T-helper 1 cell (primary cell): ENCODE measurements around the gene ALX3.
A peak's percentile ranks its signal among the peaks of the same experiment; 100 is the strongest.
"Not testable (repeated sequence)": the region's sequence is repeated elsewhere in the genome, so short reads cannot be mapped to it uniquely, and the experiment has no call there.

Source experiments
- DNase-seq, 5 donors: peaks; one replicate each; pipeline ENCODE4 v3.0.0-alpha.2; 2012 to 2020

Gene ALX3

DNA sequence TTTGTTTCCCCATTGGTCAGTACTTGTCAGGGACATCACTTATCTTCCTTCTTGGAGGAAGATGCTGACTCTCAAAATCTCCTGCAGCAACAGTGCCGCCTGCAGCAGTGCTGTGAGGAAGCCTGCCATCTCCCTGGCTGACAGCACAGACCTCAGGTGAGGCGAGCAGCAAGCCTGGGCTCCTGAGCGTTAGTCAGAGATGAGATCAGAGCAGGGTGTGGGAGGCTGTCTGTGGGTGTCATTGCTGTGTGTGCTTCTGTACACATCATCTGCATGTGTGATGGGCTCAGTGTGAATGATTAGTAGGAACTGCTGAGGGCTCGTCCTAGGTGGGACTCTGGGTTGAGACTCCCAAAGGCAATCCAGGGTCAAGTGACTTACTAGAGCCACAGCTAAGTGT lies 29.9 kb downstream of the ALX3 start:
- DNase-seq, result no peak

DNA sequence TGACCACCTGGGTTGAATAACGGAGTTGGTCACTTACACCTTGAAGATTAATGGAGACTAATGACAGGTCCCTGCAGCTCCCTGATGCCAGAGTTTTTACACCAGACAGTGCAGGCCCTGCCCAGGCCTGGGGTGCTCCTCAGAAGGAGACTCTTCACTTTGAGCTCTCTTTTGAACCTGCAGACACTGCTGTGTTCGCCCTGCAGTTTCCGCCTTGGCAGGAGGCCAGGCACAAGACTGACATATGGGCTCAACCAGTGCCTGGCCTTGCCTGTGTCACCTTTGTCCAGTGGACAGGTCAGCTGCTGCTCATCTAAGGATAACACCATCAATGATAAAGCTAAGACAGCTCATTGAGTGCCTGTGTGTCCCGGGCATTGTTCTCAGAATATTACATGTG lies 30.8 kb downstream of the ALX3 start:
- DNase-seq, result no peak

DNA sequence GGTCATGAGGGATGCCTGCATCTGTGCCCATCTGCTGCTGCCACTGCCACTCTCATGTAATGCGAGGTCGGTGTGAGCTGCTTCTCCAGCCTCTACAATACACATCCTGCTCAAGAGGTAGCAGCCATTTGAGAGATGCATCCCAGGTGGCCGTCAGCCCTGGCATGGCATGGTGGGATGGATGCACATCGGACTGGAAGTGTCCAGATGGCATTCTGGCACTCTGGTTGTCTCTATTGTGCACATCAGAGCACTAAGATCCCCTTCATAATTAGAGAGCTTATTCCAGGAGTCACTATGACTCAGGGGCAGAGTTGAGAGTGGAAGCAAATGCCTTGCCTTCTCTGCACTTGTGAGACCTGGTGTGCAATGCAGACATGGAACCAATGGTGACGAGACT lies 32.2 kb downstream of the ALX3 start:
- DNase-seq, result no peak

DNA sequence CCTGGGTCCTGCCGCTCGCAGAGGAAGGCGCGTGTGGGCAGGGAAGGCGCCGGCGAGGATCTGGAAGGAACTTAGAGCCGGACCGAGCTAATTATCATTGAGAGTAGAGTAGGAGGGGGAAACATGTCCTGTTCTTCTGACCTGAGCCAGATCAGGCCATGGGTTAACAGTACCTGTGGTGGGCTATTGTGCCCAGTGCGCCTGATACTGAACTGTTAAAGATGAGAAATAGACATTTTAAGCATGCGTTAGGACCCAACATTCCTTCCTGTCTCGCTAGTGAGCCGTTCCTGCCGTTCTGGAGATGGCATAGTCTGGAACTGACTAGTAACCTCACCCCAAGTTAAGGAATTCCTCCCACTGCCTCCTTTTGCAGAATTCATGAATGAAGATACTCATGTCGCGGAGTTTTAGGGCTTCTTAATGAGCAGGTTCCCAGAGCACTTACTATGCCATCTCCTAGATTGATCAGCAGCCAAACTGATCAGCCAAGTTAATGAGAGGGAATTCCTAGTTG lies 35.2 kb downstream of the ALX3 start:
- no peak for DNase-seq

DNA sequence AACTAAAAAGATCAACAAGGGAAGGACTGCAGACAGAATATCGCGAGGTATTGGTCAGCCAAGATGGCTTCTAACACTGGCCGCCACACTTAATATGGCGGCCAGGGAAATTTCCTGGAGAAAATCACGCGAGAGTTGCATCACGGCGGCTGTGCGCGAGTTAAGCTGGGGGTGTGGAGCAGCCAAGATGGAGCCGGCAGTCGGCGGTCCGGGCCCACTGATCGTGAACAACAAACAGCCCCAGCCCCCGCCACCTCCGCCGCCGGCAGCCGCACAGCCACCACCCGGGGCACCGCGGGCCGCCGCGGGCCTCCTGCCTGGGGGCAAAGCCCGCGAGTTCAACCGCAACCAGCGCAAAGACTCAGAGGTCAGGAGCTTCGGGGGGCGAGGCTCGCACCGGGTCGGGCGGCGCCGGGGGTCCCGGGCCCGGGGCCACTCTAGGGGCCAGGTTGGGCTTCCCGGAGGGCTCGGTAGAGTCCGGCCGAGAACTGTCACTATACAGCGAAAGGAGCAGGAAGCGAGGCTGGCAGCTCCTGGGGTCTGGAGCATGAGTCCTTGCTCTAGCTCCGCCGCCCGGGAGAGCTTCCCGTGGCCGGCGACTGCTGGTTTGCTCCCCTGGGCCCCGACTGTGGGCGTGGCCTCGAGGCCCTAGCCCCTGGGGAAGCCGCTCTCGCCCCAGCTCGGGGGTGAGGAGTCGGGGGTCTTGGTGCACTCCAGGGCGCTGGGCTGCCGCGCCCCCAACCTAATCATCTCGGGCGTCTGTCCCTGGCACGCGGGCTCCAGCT lies 35.8 kb downstream of the ALX3 start, which contains the start of gene STRIP1:
Gene STRIP1 (plus strand): TSS at position 174 of the 785 bp plus-strand sequence. CDS start 14 bp downstream, at position 188.
- peak; percentile 81 to 97 (median 91) for DNase-seq

DNA sequence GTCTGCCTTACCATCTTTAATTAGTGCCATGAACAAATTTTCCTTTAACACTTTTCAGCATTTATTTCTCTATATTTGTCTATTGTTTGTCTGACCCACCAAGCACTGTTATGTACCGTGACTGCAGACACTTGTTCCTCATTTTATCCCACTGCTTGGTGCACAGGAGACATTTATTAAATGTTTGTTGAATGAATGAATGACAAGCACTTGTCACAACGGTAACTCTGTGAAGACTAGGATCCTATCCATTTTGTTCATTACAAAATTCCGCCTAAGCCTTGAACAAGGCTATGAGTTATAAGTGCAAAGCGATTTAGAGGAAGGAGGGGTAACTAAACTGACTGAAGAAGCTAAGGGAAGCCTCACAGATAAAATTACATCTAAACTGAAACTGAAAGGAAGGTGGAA lies 36.4 kb downstream of the ALX3 start:
- DNase-seq, result no peak

DNA sequence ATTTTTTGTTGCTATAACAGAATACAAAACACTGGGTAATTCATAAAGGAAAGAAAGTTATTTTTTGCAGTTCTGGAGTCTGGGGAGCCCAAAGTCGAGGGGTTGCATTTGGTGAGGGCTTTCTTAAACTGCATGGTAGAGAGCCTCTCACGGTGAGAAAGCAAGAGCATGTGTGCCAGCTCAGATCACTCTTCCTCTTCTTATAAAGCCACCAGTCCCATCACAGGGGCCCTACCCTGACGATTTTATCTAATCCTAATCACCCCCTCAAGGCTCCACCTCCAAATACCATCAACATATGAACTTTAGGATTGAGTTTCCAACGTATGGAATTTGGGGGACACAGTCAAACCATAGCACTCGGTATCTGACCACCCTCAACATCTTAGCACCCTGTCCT lies 37.1 kb downstream of the ALX3 start:
- no peak for DNase-seq

DNA sequence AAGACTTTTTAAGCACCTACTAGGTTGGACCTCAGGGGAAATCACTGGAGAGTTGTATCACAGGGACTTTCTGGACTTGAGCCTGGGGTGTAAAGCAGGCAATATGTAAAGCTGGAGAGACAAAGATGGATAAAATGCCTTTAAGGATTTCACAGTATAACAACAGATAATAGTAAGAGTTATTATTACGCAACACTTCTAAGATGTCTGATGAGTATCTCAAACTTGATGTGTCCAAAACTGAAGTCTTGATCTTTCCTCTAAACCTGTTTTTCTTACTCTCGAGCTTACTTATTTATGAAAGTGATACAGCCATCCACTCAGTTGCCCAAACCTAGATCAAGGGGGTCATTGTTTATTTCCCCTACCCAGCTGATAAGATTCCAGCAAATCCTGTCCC lies 38.1 kb downstream of the ALX3 start:
- no peak for DNase-seq

DNA sequence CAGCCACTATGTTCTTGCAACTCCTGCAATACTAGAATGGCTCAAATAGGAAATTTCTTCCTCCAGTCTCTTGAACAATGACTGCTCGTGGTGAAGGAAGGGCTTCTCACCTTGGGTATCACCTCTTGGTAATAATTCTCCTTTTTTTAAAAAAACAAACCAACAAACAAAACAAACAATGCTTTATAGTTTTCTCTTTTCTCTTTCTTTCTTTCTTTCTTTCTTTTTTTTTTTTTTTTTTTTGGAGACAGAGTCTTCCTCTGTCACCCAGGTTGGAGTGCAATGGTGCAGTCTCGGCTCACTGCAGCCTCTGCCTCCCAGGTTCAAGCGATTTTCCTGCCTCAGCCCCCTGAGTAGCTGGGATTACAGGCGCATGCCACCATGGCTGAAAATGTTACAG lies 39.8 kb downstream of the ALX3 start:
- not testable (repeated sequence) for DNase-seq

DNA sequence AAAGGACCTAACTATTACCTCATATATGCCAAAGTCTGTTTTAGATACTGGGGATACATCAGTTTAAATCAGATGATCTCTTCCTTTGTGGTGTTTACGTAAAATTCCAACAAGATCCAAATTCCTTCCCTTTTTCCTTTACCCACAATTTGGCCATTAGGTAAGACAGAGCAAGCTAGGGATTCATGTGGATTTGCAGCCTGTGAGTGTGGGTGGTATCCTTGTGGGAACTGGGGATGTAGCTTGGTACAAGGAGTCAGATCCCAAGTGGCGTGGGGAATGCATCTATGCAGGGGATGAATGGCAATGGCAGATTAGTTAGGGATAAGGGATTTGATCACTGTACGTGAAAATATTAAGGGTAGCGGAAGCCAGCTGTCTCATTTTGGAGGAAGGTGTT lies 45.9 kb downstream of the ALX3 start:
- DNase-seq, result no peak

DNA sequence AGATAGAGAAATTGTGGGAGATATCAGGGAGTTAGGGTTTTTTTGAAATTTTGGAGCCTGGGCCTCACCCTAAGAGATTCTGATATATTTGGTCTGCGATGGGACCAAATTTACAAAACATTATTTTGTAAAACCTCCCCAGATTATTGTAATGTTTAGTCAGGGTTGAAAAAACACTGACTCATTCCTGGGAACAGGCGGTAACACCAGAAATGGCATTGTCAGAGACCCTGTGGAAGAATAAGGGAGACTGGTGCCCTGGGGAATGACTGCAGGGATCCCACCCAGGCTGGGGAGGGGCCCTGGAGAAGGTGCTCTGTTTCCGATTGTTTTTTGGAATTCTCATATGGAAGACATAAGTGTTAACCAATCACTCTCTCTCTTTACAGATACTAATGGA lies 49.2 kb downstream of the ALX3 start:
- no peak for DNase-seq

DNA sequence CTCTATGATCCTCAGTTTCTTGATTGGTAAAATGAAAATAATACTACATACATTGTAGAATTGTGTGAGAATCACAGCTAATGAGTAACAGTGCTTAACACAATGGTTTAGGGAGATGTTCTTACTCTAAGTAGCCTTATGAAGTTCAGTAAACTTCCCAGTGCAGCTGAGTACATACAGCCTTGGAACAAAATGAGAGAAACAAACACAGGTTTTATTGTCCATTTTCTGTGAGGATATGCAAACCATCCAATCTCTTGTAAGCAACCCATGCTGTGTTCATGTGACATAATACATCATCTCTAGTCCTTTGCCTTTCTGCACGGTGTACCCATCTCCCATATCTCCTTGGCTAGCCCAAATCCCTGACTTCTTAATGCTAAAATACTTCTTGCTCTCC lies 50.7 kb downstream of the ALX3 start:
- no peak for DNase-seq

DNA sequence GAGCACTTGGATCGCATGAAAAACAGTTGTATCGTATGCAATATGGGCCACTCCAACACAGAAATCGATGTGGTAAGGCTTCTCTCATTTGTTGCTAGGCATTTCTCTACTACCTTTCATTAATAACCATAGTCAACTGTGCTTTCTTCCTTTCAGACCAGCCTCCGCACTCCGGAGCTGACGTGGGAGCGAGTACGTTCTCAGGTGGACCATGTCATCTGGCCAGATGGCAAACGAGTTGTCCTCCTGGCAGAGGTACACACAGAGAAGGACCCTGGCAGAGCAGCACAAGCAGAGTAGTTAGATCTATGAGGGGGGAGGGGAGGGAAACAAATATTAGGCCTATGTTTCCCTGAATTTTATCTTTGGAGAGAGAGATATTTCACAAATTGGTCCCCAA lies 52.1 kb downstream of the ALX3 start:
- DNase-seq, result no peak

DNA sequence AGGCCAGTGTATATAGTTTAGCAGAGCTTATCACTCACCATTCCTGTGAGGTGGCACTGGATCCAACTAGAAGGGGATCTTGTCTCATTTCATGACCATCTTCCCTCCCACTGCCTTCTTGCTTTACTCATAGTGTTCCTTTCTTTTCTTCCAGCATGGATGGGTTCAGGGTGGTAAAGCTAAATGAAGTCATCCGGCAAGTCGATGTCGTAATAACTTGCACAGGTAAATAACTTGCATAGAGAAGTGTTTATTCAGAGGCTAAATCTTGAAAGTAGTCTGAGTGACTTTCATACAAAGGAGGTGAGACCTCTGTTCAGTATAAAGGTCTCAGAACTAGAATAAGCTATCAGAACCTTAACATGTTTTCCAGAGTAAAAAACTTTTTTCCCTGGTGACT lies 52.7 kb downstream of the ALX3 start:
- no peak for DNase-seq

DNA sequence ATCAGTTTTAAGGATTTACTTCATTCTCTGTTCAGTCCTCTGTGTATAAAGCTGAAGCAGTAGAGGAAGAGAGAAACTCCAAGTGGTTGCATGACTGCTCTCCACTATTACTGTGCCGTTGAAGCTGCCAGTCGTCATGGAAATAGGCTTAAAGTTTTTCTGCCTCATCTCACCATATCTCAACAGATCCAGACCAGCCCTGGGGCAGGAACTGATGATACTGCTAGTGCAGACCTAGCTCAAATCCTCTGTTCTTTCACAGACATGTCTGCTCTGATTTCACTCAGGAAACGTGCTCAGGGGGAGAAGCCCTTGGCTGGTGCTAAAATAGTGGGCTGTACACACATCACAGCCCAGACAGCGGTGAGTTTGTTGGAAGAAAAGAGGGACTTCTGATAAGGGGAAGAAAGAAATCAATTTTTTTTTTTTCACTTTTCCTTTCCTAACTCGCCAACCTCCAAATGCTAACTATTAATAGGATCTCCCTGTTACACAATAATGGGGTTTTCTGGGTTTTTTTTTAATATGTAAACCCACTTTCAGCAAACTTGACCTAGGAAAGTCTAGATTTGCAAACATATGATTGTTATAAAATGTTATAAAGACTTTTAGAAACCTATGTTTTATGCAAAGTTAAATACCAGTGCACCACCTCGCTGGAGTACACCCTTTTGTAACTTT lies 58.2 kb downstream of the ALX3 start:
- no peak for DNase-seq

DNA sequence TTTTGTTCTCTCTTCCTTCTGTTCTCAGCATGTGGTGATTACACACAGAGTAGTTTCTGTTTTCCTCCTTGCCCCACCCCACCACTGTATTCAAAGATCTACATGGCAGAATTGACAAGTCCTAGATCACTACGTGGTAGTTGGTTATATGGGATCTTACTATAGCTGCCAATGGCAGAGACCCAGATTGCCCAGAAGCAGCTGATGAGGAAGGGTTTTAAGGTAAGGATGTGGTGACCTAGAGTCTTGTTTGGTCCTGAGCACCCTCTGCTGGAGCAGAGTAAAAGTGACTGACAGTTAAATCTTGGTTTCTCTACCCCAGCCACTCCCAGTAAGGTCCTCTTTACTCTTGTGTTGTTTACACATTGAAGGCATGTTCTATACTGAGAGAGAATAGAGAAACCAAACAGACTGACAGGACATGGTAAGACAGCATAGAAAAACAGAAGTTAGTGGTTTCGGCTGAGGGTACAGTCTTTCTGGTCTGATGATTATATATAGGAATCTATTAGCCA lies 58.9 kb downstream of the ALX3 start:
- peak in 1 of 5 donors; percentile 59 for DNase-seq
